Activated CD4-positive, alpha-beta T cell treated with anti-CD3 and anti-CD28 coated beads for 24 hours (primary cell): ENCODE results near the gene LPAR6.

Experiments used
- DNase-seq, 2 donors: peaks; one replicate each; pipeline ENCODE4 v3.0.0-alpha.2; 2020; ENCODE audit warnings: low read depth in 2 of 2

LPAR6 gene

DNA sequence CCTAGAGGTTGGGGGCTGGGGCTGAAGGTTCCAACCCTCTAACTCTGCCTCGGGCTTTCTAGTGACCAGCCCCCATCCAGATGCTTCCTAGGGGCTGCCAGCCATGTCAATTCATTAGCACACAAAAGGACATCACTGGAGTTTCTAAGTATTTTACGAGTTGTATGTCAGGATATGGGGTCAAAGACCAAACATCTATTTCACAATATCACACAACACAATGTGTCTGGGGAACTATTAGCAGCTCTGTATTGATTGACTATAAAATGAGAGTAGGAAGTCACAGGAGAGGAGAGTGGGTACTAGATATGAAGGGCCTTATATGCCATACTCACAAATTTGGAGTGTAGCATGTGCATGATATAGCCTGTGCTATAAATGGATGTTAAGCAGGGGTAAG lies 42.1 kb downstream of the LPAR6 start:
- no peak for DNase-seq

DNA sequence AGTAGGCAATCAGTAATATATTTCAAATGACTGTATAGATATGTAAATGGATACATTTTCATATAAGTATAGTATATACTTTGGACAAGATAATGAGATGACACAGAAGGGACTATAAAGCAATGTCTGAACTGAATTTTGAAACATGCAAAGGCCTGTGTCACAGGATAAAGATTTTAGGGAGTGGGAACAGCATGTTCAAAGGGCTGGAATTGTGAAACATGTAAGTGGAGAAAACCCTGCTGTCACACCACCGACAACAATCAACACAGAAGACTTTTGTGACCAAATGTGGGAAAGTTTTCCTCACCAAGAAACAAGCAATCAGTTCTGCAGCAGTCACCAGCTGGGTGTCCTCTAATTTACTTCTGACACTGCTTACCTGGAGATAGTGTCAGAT lies 42.9 kb downstream of the LPAR6 start:
- DNase-seq, result no peak
